HL-60 (cell line): Measurements from ENCODE around the gene DHRS7.

Experiments
- DNase-seq, 2 experiments: peaks; one replicate each; pipeline ENCODE4 v3.0.0-alpha.2; 2010 to 2020; ENCODE audit warnings: low read depth in 1 of 2, low spot score in 1 of 2
- H3K27ac ChIP-seq: fragments of 250-450 bp; sonication (Bioruptor Pico); replicated peaks from 2 replicates; pipeline ENCODE4 v1.5.1; 2020; ENCODE audit warnings: mild to moderate bottlenecking, moderate library complexity
- H3K27me3 ChIP-seq: fragments of 250-450 bp; sonication (Bioruptor Pico); 2 replicates; pipeline ENCODE4 v1.5.1; 2021; ENCODE audit warnings: mild to moderate bottlenecking, moderate library complexity; ENCODE audit not compliant: insufficient read depth, poor library complexity, severe bottlenecking
- H3K4me3 ChIP-seq: replicated peaks from 2 replicates; pipeline ENCODE4 v1.5.1; 2011; ENCODE audit warnings: mild to moderate bottlenecking, control low read depth, low read length; ENCODE audit not compliant: insufficient read depth
- CTCF ChIP-seq: IDR thresholded peaks from one replicate; pipeline ENCODE4 v1.5.1; 2011; ENCODE audit warnings: low read length, control low read depth, inconsistent platforms; ENCODE audit not compliant: insufficient read depth
- GABPA ChIP-seq: IDR thresholded peaks from 2 replicates; pipeline ENCODE4 v1.6.1; 2012; ENCODE audit warnings: low read depth
- POLR2AphosphoS5 ChIP-seq: IDR thresholded peaks from 2 replicates; pipeline ENCODE4 v1.6.1; 2012; ENCODE audit warnings: low read depth
- REST ChIP-seq: IDR thresholded peaks from 2 replicates; pipeline ENCODE4 v1.6.1; 2012; ENCODE audit warnings: low read depth; ENCODE audit not compliant: insufficient replicate concordance
- SPI1 ChIP-seq: IDR thresholded peaks from 2 replicates; pipeline ENCODE4 v1.6.1; 2012; ENCODE audit warnings: low read depth, mild to moderate bottlenecking, borderline replicate concordance

Gene DHRS7

GRCh38 chr14:60114881-60115280, 50.3 kb downstream of the DHRS7 start:
- TF ChIP-seq GABPA (no peak), REST (no peak), SPI1 (no peak), POLR2AphosphoS5 (no peak), CTCF (no peak)
- DNase-seq = no peak
- no peak overlapping the region for H3K4me3 ChIP-seq
- no peaks in the 10 kb centered on the region for H3K27me3 ChIP-seq
- H3K27ac ChIP-seq = no peak overlapping the region

- Histone ChIP-seq H3K27me3 (no peaks in the 10 kb centered on the region), H3K4me3 (no peak overlapping the region), H3K27ac (no peak overlapping the region)
- DNase-seq = no peak
- TF ChIP-seq CTCF = no peak
- TF ChIP-seq GABPA = no peak
- no peak for TF ChIP-seq REST
- no peak for TF ChIP-seq SPI1
- TF ChIP-seq POLR2AphosphoS5 = no peak
Measured at GRCh38 chr14:60111732-60112131, 53.5 kb downstream of the DHRS7 start.

- Histone ChIP-seq H3K4me3 (no peak overlapping the region), H3K27ac (no peak overlapping the region), H3K27me3 (no peaks in the 10 kb centered on the region)
- no peak for DNase-seq
- no peak for TF ChIP-seq REST
- TF ChIP-seq POLR2AphosphoS5 = no peak
- TF ChIP-seq SPI1 = no peak
Measured at GRCh38 chr14:60107477-60107876, 57.7 kb downstream of the DHRS7 start.

GRCh38 chr14:60106339-60106738, 58.9 kb downstream of the DHRS7 start:
- no peak for DNase-seq
- Histone ChIP-seq H3K27me3 (no peaks in the 10 kb centered on the region), H3K27ac (no peak overlapping the region), H3K4me3 (no peak overlapping the region)
- no peak for TF ChIP-seq SPI1
- TF ChIP-seq GABPA = no peak
- TF ChIP-seq CTCF = no peak
- no peak for TF ChIP-seq POLR2AphosphoS5
- TF ChIP-seq REST = no peak
